Tibial artery (tissue), 4 donors: ENCODE results near the gene ERC2.

Experiments
- DNase-seq, 2 donors: peaks; one replicate each; pipeline ENCODE4 v3.0.0-alpha.2; 2019
- H3K27ac ChIP-seq, 2 donors: fragments of 200-600 bp; sonication (generic) in 1 of 2; 1 replicate in 1 of 2; 2 replicates in 1 of 2; pipeline ENCODE4 v1.5.1; 2018 to 2019; ENCODE audit warnings: mild to moderate bottlenecking in 1 of 2
- H3K27me3 ChIP-seq, 2 donors: fragments of 200-600 bp; sonication (generic) in 1 of 2; one replicate each; pipeline versions ENCODE4 v1.5.1 to v1.6.0; 2016 to 2019
- H3K36me3 ChIP-seq, 3 donors: fragments of 200-600 bp; sonication (generic) in 2 of 3; one replicate each; pipeline ENCODE4 v1.5.1; 2016 to 2019; ENCODE audit warnings: mild to moderate bottlenecking in 2 of 3
- H3K4me1 ChIP-seq, 4 donors: fragments of 200-600 bp; sonication (generic) in 2 of 4; 1 replicate in 3 of 4; 2 replicates in 1 of 4; pipeline ENCODE4 v1.5.1; 2016 to 2019
- H3K4me3 ChIP-seq, 2 donors: fragments of 200-600 bp; sonication (generic) in 1 of 2; 1 replicate in 1 of 2; 2 replicates in 1 of 2; pipeline ENCODE4 v1.5.1; 2018 to 2019; ENCODE audit warnings: mild to moderate bottlenecking in 2 of 2
- H3K9me3 ChIP-seq, 3 donors: fragments of 200-600 bp; sonication (generic) in 1 of 3; one replicate each; pipeline ENCODE4 v1.5.1; 2016 to 2019
- CTCF ChIP-seq, 2 experiments: fragments of 200-600 bp in 1 of 2; fragments of 450-650 bp in 1 of 2; IDR thresholded peaks; one replicate each; pipeline ENCODE4 v1.5.1; 2017 to 2019; ENCODE audit warnings: antibody characterized with exemption in 2 of 2, mild to moderate bottlenecking in 1 of 2, moderate library complexity in 1 of 2
- intact Hi-C: fragments of 100-400 bp; cut with DNase I; formaldehyde crosslinking; loops from one replicate; pipeline ENCODE4 v1.15.0; 2023; ENCODE audit warnings: low total_unique reads

The ERC2 gene

GRCh38 chr3:55643283-55643682 is 825.0 kb downstream of the ERC2 start:
- H3K27ac ChIP-seq = no peak overlapping the region
- DNase-seq = no peak
- no peaks in the 10 kb centered on the region for H3K4me1 ChIP-seq
- H3K4me3 ChIP-seq = no peak overlapping the region
- H3K9me3 ChIP-seq = no peaks in the 10 kb centered on the region
- intact Hi-C loops = no loop called here
- no peak for TF ChIP-seq CTCF (IDR thresholded peaks at IDR 0.05)
- H3K27me3 ChIP-seq = peaks cover 0 to 5% of the 10 kb centered on the region in 2 donors
- no peaks in the 10 kb centered on the region for H3K36me3 ChIP-seq

GRCh38 chr3:55641964-55642363 is 826.3 kb downstream of the ERC2 start:
- Histone ChIP-seq H3K9me3 (no peaks in the 10 kb centered on the region), H3K4me3 (no peak overlapping the region), H3K27ac (no peak overlapping the region), H3K27me3 (peaks cover 0 to 3% of the 10 kb centered on the region in 2 donors), H3K4me1 (no peaks in the 10 kb centered on the region), H3K36me3 (no peaks in the 10 kb centered on the region)
- no peak for DNase-seq
- intact Hi-C loops = no loop called here
- no peak for TF ChIP-seq CTCF (IDR thresholded peaks at IDR 0.05)

GRCh38 chr3:55639896-55640765 is 828.1 kb downstream of the ERC2 start:
- no peak for DNase-seq
- H3K4me3 ChIP-seq = no peak overlapping the region
- H3K27ac ChIP-seq = no peak overlapping the region
- no peaks in the 10 kb centered on the region for H3K36me3 ChIP-seq
- no peak for TF ChIP-seq CTCF (IDR thresholded peaks at IDR 0.05)
- H3K27me3 ChIP-seq = peaks cover 0 to 3% of the 10 kb centered on the region in 2 donors
- no peaks in the 10 kb centered on the region for H3K9me3 ChIP-seq
- intact Hi-C loops = no loop called here
- no peaks in the 10 kb centered on the region for H3K4me1 ChIP-seq

GRCh38 chr3:55639143-55639542 is 829.1 kb downstream of the ERC2 start:
- Histone ChIP-seq H3K27me3 (peaks cover 0 to 3% of the 10 kb centered on the region in 2 donors), H3K27ac (no peak overlapping the region), H3K4me3 (no peak overlapping the region), H3K36me3 (no peaks in the 10 kb centered on the region), H3K4me1 (no peaks in the 10 kb centered on the region), H3K9me3 (no peaks in the 10 kb centered on the region)
- intact Hi-C loops = no loop called here
- TF ChIP-seq CTCF (IDR thresholded peaks at IDR 0.05) = no peak
- DNase-seq = no peak

- Histone ChIP-seq H3K27ac (no peak overlapping the region), H3K27me3 (peaks cover 0 to 3% of the 10 kb centered on the region in 2 donors), H3K4me3 (no peak overlapping the region), H3K36me3 (no peaks in the 10 kb centered on the region), H3K9me3 (no peaks in the 10 kb centered on the region), H3K4me1 (no peaks in the 10 kb centered on the region)
- intact Hi-C loops = no loop called here
- no peak for DNase-seq
- TF ChIP-seq CTCF (IDR thresholded peaks at IDR 0.05) = no peak
These were observed 830.2 kb downstream of the ERC2 start for GRCh38 chr3:55637906-55638638.
